Measurements from ENCODE around the gene AHCY.

GRCh38 chr20:34294563-34294962, 8.6 kb downstream of the AHCY start:
- no peak for TF ChIP-seq CTCF (conservative IDR thresholded peaks at IDR 0.05; ENCODE audit: low read depth, low read length)
- TF ChIP-seq EZH2phosphoT487 (IDR thresholded peaks at IDR 0.05; ENCODE audit: borderline replicate concordance, low read length): no peak
- TF ChIP-seq EZH2 (IDR thresholded peaks at IDR 0.05; ENCODE audit: low read length, unreplicated experiment): no peak

Measured in PC-3 (cell line).